HFFc6 (cell line): ENCODE results near the gene IL17RA. TPM values are rescaled to one million over a fixed set of nuclear protein-coding genes. Genes with fewer than 3 reads are reported as not detected.

Experiments used
- DNase-seq: peaks from one replicate; pipeline ENCODE4 v3.0.0-alpha.2; 2018
- H3K27ac Mint-ChIP-seq: 2 replicates; pipeline ENCODE4 v1.8.0; 2020; ENCODE audit warnings: mild to moderate bottlenecking, mixed read lengths
- H3K27me3 Mint-ChIP-seq: 2 replicates; pipeline ENCODE4 v1.8.0; 2021; ENCODE audit warnings: mild to moderate bottlenecking, moderate library complexity, mixed read lengths; ENCODE audit not compliant: insufficient read depth
- H3K36me3 Mint-ChIP-seq: 2 replicates; pipeline ENCODE4 v1.8.0; 2021; ENCODE audit warnings: low read depth, mixed read lengths
- H3K4me1 Mint-ChIP-seq: 2 replicates; pipeline ENCODE4 v1.8.0; 2020; ENCODE audit warnings: low read depth, mixed read lengths
- H3K4me3 Mint-ChIP-seq: 2 replicates; pipeline ENCODE4 v1.8.0; 2020; ENCODE audit warnings: mild to moderate bottlenecking, moderate library complexity, mixed read lengths
- H3K9me3 Mint-ChIP-seq: 2 replicates; pipeline ENCODE4 v1.8.0; 2020; ENCODE audit warnings: mild to moderate bottlenecking, mixed read lengths
- total RNA-seq, 6 experiments: library from RNA; stranded (reverse); fragmentation: NEBNext Ultra II Directional; extraction: Animal tissue kit (Norgen Biotek cat#: 25700); gene quantifications; 2 replicates in 1 of 6; 3 replicates in 5 of 6; pipeline ENCODE4 v1.2.3, GENCODE V29; 2021
- TF ChIP-seq, protein P1 (sequence below): fragments of 200-600 bp; sonication (generic); IDR thresholded peaks from 2 replicates; pipeline ENCODE4 v1.5.0; 2021; ENCODE audit warnings: antibody characterized with exemption, mild to moderate bottlenecking

Gene IL17RA
- total RNA-seq, 6 experiments from 2014 or later: 10.5 to 14.4 (median 13.7) TPM

DNA sequence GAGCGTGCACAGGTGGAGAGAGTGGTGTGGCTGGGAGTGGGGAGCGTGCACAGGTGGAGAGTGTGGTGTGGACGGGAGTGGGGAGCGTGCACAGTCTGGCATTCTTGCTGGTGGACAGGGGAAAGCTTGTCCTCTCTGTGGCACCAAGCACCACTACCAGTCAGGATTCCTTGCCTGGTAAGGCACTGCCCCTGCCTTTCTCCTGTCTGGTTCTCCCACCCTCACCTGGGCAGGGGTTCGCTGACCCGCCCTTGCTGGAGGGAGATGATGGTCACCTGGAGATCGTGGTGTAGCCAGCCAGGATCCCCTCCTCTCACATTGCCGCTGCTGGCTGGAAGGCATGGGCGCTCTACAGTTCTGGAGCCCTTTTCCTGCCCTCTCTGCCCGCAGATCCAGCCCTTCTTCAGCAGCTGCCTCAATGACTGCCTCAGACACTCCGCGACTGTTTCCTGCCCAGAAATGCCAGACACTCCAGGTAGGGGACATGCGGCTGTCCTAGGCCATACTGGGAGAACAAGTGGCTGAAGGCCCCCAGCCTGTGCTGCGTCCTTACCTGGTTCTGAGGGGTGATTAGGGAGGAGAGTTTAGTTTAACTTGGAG is 19.6 kb downstream of the IL17RA start:
- peaks cover 11% of the 10 kb centered on the region for H3K36me3 Mint-ChIP-seq
- H3K4me3 Mint-ChIP-seq: no peak overlapping the region
- TF ChIP-seq, protein P1, sequence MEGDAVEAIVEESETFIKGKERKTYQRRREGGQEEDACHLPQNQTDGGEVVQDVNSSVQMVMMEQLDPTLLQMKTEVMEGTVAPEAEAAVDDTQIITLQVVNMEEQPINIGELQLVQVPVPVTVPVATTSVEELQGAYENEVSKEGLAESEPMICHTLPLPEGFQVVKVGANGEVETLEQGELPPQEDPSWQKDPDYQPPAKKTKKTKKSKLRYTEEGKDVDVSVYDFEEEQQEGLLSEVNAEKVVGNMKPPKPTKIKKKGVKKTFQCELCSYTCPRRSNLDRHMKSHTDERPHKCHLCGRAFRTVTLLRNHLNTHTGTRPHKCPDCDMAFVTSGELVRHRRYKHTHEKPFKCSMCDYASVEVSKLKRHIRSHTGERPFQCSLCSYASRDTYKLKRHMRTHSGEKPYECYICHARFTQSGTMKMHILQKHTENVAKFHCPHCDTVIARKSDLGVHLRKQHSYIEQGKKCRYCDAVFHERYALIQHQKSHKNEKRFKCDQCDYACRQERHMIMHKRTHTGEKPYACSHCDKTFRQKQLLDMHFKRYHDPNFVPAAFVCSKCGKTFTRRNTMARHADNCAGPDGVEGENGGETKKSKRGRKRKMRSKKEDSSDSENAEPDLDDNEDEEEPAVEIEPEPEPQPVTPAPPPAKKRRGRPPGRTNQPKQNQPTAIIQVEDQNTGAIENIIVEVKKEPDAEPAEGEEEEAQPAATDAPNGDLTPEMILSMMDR: no peak
- no peak overlapping the region for H3K27ac Mint-ChIP-seq
- H3K9me3 Mint-ChIP-seq: no peaks in the 10 kb centered on the region
- H3K4me1 Mint-ChIP-seq: peaks cover 5% of the 10 kb centered on the region; the same call in 1 of the 2 replicates
- H3K27me3 Mint-ChIP-seq: no peaks in the 10 kb centered on the region; the same call in none of the 2 replicates
- DNase-seq: no peak

- Mint-ChIP-seq H3K27me3 (no peaks in the 10 kb centered on the region; the same call in none of the 2 replicates), H3K9me3 (no peaks in the 10 kb centered on the region), H3K4me3 (no peak overlapping the region), H3K36me3 (peaks cover 15% of the 10 kb centered on the region), H3K4me1 (peaks cover 5% of the 10 kb centered on the region; the same call in 1 of the 2 replicates), H3K27ac (no peak overlapping the region)
- no peak for DNase-seq
- TF ChIP-seq, protein P1: no peak
Measured at GRCh38 chr22:17105143-17106129, 20.6 kb downstream of the IL17RA start.

GRCh38 chr22:17106161-17106784 is 21.5 kb downstream of the IL17RA start:
- peaks cover 13% of the 10 kb centered on the region for H3K36me3 Mint-ChIP-seq

DNA sequence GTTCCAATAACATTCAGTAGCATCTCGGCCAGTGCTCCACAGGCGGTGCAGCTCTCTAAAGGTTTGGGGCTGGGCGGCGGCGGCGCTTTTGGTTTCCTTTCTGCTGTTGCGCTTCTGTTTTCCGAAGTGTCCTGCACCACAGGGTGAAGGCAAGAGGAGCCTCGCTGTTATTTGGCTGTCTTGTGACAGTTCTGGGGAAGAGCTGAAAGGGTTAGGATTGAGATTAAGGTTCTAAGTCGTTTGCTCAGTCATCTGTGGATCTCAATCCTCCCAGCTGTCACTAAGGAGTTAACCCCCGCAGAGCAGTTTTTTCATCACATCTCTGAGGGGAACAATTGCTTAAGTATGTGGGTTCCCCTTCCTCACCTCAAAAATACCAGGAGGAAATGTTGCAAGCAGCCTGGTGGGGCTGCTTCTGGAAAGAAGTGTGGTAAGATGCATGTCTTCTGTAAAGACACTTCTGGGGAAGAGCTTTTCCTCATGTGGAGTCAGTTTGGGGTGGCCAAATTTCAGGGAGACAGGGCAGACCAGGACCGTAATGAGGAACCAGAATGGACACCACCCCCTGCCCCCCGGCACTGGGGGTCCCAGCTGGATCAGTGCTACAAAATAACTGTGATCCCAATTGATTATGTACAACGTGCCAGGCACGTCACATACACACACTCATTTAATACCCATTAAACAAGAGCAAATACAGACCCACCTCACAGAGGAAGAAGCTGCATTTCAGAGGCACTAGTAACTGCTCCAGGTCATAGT is 22.2 kb downstream of the IL17RA start:
- Mint-ChIP-seq H3K27ac (no peak overlapping the region), H3K9me3 (no peaks in the 10 kb centered on the region), H3K27me3 (no peaks in the 10 kb centered on the region; the same call in none of the 2 replicates), H3K4me3 (no peak overlapping the region), H3K4me1 (peaks cover 5% of the 10 kb centered on the region; the same call in 1 of the 2 replicates), H3K36me3 (peaks cover 15% of the 10 kb centered on the region)
- no peak for DNase-seq
- TF ChIP-seq, protein P1: no peak

More at GRCh38 chr22:17106161-17106784, 21.5 kb downstream of the IL17RA start:
- no peaks in the 10 kb centered on the region; the same call in none of the 2 replicates for H3K27me3 Mint-ChIP-seq
- TF ChIP-seq, protein P1: peak; percentile 22; the same call in 1 of the 2 replicates
- DNase-seq: no peak
- peaks cover 5% of the 10 kb centered on the region; the same call in 1 of the 2 replicates for H3K4me1 Mint-ChIP-seq
- H3K27ac Mint-ChIP-seq: no peak overlapping the region
- no peak overlapping the region for H3K4me3 Mint-ChIP-seq
- H3K9me3 Mint-ChIP-seq: no peaks in the 10 kb centered on the region

- Mint-ChIP-seq H3K27ac (no peak overlapping the region), H3K4me1 (peaks cover 5% of the 10 kb centered on the region; the same call in 1 of the 2 replicates), H3K4me3 (no peak overlapping the region), H3K9me3 (no peaks in the 10 kb centered on the region), H3K36me3 (peaks cover 10% of the 10 kb centered on the region), H3K27me3 (no peaks in the 10 kb centered on the region; the same call in none of the 2 replicates)
- no peak for DNase-seq
- TF ChIP-seq, protein P1: no peak
Measured at GRCh38 chr22:17107547-17107810, 22.7 kb downstream of the IL17RA start.
